Measurements from ENCODE around the gene ENG.
"Not testable (repeated sequence)": the region's sequence is repeated elsewhere in the genome, so short reads cannot be mapped to it uniquely, and the experiment has no call there.

Gene ENG

DNA sequence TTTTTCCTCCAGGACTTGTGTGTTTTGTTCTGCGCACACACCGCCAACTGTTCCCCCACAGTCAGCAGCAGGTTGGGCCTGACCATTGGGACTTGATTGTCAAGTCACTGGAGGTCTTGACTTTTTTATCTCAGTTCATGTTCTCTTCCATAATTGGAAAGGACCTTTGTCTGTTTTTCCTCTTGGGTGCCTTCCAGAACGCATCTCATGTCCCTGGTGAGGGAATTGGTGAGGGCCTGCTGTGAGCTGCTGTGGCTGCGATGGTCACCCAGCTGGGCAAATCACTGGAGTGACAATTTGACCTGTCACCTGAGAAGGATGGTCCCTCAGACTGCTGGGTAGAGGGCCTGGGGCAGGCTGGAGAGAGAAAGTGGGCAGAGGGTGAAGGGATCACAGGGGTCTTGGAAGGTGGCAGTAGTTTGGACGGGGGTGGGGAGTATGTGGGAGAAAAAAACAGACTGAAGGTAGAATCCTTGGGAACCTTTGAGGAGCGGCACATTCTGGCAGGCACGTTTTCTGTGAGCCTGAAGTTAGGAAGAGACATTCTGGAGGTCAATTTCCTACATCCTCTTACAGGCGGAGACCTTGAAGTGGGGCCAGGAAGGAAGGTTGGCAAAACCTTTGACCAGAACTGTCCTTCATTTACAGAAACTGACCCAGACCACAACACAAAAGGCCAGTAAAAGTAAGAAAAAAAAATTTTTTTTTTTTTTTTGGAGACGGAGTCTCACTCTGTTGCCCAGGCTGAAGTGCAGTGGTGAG lies 64.2 kb downstream of the ENG start:
- no peak for DNase-seq

- DNase-seq, result no peak
Observed at GRCh38 chr9:127789179-127789578, 65.3 kb downstream of the ENG start.

GRCh38 chr9:127788337-127789011 lies 66.0 kb downstream of the ENG start:
- no peak for DNase-seq

DNA sequence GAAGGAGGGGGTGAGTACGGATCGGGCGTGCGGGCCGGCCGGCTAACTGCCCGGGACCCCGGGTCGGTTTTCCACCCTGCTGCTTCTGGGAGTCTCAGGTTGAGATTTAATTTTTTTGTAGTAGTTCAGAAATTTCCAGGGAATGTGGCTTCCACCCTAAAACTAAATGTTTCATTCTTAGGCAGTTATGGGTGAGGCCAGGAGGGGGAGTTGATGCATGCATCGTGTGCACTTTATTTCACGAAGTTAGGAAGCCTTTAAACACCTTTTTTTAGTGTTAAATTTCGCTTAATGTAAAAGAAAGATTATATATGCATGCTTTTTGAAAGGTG lies 67.7 kb downstream of the ENG start:
- no peak for DNase-seq

DNA sequence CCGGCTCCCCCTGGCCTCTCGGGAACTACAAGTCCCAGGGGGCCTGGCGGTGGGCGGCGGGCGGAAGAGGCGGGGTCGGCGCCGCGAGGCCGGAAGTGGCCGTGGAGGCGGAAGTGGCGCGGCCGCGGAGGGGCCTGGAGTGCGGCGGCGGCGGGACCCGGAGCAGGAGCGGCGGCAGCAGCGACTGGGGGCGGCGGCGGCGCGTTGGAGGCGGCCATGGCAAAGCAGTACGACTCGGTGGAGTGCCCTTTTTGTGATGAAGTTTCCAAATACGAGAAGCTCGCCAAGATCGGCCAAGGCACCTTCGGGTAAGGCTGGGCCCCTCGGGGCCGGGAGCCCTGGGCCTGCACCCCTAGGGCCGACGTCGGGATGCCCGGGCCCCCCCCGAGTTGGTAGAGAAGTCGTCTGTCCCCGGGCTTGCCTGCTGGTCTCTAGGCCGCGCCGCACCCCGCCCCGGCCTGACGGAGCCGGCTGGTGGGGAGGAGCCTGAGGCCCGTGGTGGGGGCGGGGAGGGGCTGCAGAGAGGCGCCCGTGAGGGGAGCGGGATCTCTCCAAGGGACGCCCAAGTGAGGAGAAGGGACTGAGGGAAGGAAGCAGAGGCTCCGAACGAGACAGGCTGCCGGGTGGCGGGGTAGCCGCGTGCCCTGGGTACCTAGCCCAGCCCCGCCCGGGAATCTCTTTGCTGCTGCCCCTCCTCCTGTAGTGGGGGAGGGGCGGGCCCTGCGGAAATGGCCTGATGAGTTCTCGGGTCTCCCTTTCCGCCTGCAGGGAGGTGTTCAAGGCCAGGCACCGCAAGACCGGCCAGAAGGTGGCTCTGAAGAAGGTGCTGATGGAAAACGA lies 68.3 kb downstream of the ENG start, which contains the start of gene CDK9:
Gene CDK9 (plus strand): TSS at position 102 of the 840 bp plus-strand sequence. CDS start 115 bp downstream, at position 217.
- peak in 1 of 2 experiments; percentile 76 for DNase-seq

DNA sequence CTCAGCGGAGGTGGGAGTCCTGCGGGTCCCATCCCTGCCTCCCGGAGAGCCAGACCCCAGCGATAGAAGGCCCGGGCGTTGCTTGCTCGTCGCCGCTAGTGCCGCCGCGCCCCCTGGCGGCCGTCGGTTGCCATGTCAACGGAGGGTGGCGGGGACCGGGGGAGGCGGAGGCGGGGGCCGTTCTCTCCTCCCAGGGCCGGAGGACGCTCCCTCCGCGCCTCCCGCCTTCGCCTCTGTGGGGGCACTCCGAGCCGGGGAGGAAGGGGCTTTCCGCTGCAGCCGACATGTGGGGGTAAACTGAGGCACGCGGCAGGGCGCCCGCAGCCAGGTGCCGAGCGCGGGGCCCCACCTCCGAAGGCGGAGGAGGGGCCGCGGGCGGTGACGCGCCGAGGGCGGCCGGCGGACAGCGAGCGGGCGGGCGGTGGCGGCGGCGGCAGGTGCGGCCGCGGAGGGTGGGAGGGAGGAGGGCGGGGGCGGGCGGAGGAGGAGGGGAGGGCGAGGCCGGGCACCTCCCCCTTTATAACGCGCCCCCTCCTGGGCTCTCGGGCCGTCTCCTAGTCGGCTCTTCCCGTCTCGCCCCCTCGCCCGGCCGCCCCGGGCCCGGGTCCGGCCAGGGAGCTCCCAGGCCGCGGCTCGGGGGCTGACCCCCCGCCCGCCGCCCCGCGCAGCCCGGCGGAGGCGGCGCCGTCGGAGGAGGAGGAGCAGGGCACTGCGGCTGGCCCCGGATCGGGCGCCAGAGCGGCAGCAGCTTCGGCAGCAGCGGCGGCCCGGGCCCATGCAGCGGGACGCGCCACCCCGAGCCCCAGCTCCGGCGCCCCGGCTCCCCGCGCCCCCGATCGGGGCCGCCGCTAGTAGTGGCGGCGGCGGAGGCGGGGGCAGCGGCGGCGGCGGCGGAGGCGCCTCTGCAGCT lies 69.2 kb downstream of the ENG start:
- DNase-seq, result peak; percentile 18 to 42

DNA sequence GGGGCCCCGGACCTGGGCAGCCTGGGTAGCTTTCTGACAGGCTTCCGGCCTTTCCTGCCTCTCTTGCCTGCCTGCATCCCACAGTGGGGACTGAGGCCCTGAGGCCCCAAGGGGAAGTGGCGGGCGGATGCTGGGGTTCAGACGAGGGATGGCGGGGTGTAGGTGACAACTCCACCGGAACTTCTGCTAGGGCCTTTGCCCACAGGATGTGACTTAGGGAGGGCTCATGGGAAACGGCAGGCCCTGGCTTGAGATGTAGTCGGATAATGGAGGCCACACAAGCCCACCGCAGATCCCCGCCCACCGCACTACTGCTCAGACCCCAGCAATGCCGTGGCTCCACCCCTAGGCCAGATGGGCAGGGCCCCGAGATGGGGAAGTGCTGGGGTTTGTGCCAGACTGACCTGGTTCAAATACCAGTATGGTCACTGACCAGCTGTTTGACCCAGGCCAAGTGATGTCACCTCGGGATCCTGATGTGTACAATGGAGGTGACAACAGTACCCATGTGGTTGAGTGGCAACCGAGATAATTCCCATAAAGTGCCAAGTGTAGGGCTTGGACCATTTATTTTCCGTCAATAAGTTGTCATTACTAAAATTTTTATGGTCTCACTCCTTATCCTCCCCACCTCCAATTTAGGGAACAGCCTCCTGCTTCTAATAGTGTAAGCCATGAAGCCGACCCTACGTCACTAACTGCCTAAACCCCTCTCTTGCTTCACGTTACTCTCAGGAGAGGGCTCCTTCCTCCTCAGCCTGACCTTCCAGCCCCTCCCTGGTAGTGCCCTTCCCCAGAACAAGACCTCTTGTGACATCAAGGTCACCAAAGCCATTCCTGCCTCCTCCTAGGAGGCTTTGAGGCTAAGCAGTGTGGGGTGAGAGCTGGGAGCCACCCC lies 71.1 kb downstream of the ENG start:
- DNase-seq, result no peak

DNA sequence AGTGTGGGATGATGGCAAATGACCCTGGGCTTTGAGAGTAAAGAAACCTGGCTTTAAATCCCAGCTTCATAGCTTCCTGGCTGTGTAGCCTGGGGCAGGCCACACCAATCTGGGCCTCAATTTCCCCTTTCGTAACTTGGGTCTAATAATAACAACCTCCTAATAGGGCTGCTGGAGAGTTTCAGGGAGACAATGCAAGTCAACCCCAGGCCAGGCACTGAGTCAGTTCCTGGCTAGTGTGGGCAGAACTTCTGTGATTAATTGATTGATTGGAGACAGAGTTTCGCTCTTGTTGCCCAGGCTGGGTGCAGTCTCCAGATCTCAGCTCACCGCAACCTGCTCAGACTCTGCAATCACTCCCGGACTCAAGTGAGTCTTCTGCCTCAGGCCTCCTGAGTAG lies 72.7 kb downstream of the ENG start:
- no peak for DNase-seq

- not testable (repeated sequence) for DNase-seq
Observed at GRCh38 chr9:127780909-127781308, 73.5 kb downstream of the ENG start.

DNA sequence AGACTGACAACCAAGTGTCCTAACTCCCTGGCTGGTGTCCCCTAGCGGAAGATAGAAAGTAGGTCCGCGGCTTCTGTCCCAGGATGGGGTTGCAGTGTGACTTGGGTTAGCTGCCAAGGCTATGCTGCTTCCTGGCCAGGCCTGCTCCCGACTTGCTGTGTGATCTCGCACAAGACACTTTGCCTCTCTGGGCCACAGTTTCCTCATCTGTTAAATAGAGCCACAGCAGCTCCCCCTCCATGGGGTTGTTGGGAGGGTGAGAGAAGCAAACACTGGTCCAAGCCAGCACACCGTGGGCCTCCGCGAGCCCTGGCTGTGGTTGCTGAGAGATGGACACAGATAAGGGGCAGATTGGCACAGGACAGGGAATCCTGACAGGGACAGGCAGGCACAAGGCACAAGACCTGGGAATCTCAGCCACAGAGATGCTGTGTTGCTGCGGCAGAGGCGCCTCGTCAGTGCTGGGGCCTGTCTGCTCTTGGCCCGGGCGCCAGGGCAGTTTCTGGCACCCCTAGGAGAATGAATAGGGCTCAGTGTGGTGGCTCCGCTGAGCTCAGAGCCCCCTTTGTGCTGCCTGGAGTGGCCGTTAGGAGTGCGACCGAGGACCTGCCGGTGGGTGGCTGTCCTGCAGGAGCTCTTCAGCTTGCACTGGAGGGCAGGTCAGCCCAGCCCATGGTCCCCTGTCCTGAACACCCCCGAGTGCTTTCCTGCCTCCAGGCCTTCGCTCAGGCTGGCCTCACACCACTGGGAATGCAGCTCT lies 74.2 kb downstream of the ENG start:
- no peak for DNase-seq

- DNase-seq, result no peak
Observed at GRCh38 chr9:127779136-127779981, 75.1 kb downstream of the ENG start.

DNA sequence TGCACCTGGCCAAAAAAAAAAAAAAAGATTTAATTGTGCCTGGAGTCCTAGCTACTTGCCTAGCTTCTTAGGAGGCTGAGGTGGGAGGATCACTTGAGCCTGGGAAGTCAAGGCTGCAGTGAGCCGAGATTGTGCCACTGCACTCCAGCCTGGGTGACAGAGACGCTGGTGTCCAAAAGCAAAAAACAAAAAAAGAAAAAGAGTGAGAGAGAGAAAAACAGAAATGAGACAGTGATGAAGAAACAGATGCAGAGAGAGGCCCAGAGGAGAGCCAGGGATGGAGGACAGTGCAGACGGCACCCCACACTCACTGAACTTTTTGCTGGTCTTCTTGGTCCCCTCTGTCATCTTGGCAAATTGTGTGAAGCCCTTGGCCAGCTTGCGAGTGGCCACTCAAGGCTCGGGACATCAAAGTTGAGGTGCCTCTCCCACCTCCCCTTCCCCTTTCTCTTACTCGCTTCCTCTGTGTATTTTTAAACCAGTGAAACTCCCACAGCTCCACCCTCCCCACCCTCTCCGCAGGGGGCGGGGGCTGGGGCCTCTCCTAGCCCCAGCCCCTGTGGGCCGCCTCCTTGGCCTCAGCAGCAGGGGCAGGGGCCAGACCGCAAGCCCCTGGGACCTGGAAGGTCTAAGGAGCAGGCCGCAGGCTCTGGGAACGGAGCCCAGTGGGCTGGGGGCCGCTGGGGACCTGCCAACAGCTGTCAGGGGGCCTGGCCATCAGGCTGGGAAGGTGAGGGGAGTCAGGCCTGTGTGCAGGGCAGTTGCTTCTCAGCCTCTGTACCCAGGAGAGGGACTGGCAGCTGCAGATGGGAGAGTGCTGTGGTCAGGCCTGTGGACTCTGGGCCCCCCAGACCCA lies 76.0 kb downstream of the ENG start, which contains the start of gene SH2D3C:
Gene SH2D3C (minus strand): TSS at position 387 of the 856 bp plus-strand sequence. CDS start 39 bp downstream, at position 348.
- DNase-seq, result no peak

DNA sequence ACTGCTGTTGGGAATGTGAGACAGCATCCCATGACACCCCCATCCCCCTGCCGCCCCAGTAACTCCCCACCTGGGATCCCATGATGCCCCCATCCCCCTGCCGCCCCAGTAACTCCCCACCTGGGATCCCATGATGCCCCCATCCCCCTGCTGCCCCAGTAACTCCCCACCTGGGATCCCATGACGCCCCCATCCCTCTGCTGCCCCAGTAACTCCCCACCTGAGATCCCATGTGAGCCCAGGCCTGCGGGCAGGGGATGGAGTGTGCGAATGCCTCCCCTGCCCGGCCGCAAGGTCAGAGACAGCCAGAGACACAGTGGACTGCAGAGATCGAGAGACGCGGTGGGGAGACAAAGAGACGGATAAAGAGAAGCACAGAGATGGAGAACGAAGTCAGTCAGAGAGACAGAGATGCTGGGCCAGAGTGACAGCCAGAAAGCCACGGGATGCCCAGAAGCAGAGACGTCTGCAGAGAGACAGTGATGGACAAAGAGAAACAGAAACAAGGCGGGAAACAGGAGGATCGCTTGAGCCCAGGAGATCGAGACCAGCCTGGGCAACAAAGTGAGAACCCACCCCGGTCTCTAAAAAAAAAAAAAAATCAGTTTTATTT lies 77.0 kb downstream of the ENG start:
- no peak for DNase-seq

GRCh38 chr9:127776924-127777289 lies 77.6 kb downstream of the ENG start:
- no peak for DNase-seq

- DNase-seq, result no peak
Observed at GRCh38 chr9:127776195-127776923, 78.1 kb downstream of the ENG start.

- no peak for DNase-seq
Observed at GRCh38 chr9:127773981-127774380, 80.5 kb downstream of the ENG start.

DNA sequence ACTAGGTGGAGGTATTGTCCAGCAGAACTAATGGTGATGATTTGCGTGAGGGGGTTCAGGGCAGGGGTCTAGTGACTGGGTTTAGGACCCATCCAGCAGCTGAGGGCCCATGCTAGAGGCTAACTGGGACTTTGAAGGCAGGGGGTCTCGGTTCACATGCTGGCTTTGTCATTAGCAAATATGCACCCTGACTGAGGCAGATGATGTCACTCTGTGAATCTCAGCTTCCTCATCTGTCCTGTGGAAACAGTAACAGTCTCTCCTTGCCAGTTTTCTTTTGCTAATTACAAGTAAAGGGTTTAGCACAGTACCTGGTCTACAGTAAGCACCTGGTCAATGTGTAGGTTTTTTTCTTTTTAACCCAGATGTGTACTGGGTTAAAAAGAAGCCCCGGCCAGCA lies 81.2 kb downstream of the ENG start:
- no peak for DNase-seq

Data from NCI-H187 (cell line).